Erythroblast (primary cell): ENCODE measurements around the gene MUC20.
"Not testable (repeated sequence)": the region's sequence is repeated elsewhere in the genome, so short reads cannot be mapped to it uniquely, and the experiment has no call there.

Experiments used
- GATA1 ChIP-seq: IDR thresholded peaks from 2 replicates; pipeline ENCODE4 v1.6.1; 2011; ENCODE audit warnings: low read depth, mild to moderate bottlenecking, control low read depth, low read length, moderate library complexity
- POLR2A ChIP-seq: IDR thresholded peaks from 2 replicates; pipeline ENCODE4 v1.6.1; 2011; ENCODE audit warnings: mild to moderate bottlenecking, low read length

DNA sequence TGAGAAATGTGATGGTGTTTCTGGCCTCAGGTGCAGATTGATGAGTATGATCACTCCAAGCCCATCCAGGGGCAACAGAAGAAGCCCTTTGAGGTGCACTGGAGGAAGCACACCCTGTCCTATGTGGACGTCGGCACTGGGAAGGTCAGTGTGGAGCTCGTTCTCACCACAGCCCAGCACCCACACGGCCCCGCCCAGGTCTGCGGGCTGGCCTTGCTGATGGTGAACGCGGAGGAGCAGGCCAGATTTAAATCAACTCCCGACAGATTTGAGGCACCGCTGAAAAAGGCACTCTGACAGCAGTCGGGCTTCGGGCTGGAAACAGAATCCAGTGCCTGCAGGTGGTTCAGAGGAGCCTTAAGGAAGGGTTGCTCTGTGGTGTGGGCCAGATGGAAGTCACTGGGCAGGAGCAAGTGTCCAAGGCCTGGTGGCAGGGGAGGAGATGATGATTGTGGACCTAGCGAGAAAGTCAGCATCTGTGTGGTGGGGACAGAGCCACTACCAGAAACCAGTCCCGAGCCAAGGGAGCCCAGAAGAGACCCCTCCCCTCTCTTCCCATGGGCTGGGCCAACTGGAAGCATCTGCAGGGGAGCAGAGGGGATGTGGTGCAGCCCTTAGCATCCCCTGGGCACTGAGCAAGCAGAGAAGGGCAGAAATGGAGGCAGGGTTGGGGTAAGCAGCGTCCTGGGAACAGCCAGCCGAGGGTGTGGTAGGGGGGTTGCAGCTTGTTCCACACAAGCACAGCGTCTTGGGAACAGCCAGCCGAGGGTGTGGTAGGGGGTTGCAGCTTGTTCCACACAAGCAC is 36.9 kb upstream of the MUC20 start:
- not testable (repeated sequence) for TF ChIP-seq POLR2A, GATA1
